SK-N-SH treated with all-trans-retinoic acid at 6 μM for 48 hours (cell line): ENCODE measurements around the gene NCAN.

Experiments
- ATAC-seq: fragments of 200-7000 bp; cut with Tn5 transposase; 3 replicates; pipeline ENCODE4 v1.9.1; 2020; ENCODE audit warnings: mild to moderate bottlenecking, moderate library complexity
- ARNTL ChIP-seq: fragments of 450-650 bp; formaldehyde crosslinking; IDR thresholded peaks from 2 replicates; pipeline ENCODE4 v1.5.0; 2020; ENCODE audit warnings: low read depth, mild to moderate bottlenecking, moderate library complexity, borderline replicate concordance
- BACH2 ChIP-seq: fragments of 250-450 bp; sonication (Bioruptor Pico); IDR thresholded peaks from 2 replicates; pipeline ENCODE4 v1.9.0; 2021; ENCODE audit warnings: mild to moderate bottlenecking, borderline replicate concordance
- CSDC2 ChIP-seq: fragments of 250-450 bp; sonication (Bioruptor Pico); IDR thresholded peaks from 2 replicates; pipeline ENCODE4 v1.5.0; 2020; ENCODE audit warnings: mild to moderate bottlenecking, moderate library complexity
- ESRRG ChIP-seq: fragments of 250-450 bp; sonication (Bioruptor Pico); IDR thresholded peaks from 2 replicates; pipeline ENCODE4 v1.6.1; 2021; ENCODE audit warnings: mild to moderate bottlenecking
- GLIS3 ChIP-seq: fragments of 250-450 bp; sonication (Bioruptor Pico); IDR thresholded peaks from 2 replicates; pipeline ENCODE4 v1.5.0; 2020; ENCODE audit warnings: mild to moderate bottlenecking, moderate library complexity
- ISL1 ChIP-seq: fragments of 250-450 bp; sonication (Bioruptor Pico); IDR thresholded peaks from 2 replicates; pipeline ENCODE4 v2.1.2; 2022; ENCODE audit warnings: mild to moderate bottlenecking, moderate library complexity
- OSR1 ChIP-seq: fragments of 250-450 bp; sonication (Bioruptor Pico); IDR thresholded peaks from 2 replicates; pipeline ENCODE4 v1.8.0; 2022; ENCODE audit warnings: moderate library complexity, mild to moderate bottlenecking, inconsistent platforms
- PPARA ChIP-seq: fragments of 250-450 bp; sonication (Bioruptor Pico); IDR thresholded peaks from 2 replicates; pipeline ENCODE4 v1.5.0; 2020; ENCODE audit warnings: mild to moderate bottlenecking, borderline replicate concordance
- RARB ChIP-seq: fragments of 250-450 bp; sonication (Bioruptor Pico); IDR thresholded peaks from 2 replicates; pipeline ENCODE4 v1.8.0; 2021; ENCODE audit warnings: mild to moderate bottlenecking, moderate library complexity
- SNAI2 ChIP-seq: fragments of 250-450 bp; sonication (Bioruptor Pico); IDR thresholded peaks from 2 replicates; pipeline ENCODE4 v1.5.0; 2020; ENCODE audit warnings: mild to moderate bottlenecking, moderate library complexity
- TCF4 ChIP-seq: fragments of 250-450 bp; sonication (Bioruptor Pico); IDR thresholded peaks from 2 replicates; pipeline ENCODE4 v1.8.0; 2021; ENCODE audit warnings: mild to moderate bottlenecking, moderate library complexity, borderline replicate concordance
- TOX ChIP-seq: fragments of 250-450 bp; sonication (Bioruptor Pico); IDR thresholded peaks from 2 replicates; pipeline ENCODE4 v1.8.0; 2021; ENCODE audit warnings: mild to moderate bottlenecking, moderate library complexity, borderline replicate concordance
- ZC3H10 ChIP-seq: fragments of 250-450 bp; sonication (Bioruptor Pico); IDR thresholded peaks from 2 replicates; pipeline ENCODE4 v1.5.1; 2021; ENCODE audit warnings: mild to moderate bottlenecking, moderate library complexity
- ZFP3 ChIP-seq: fragments of 250-450 bp; sonication (Bioruptor Pico); IDR thresholded peaks from 2 replicates; pipeline ENCODE4 v1.5.0; 2020; ENCODE audit warnings: mild to moderate bottlenecking, moderate library complexity
- ZFP30 ChIP-seq: fragments of 450-650 bp; formaldehyde crosslinking; IDR thresholded peaks from 2 replicates; pipeline ENCODE4 v1.5.0; 2022; ENCODE audit warnings: mild to moderate bottlenecking, moderate library complexity
- ZNF565 ChIP-seq: fragments of 450-650 bp; formaldehyde crosslinking; conservative IDR thresholded peaks from 2 replicates; pipeline ENCODE4 v1.5.0; 2020; ENCODE audit warnings: low read depth, mild to moderate bottlenecking, moderate library complexity
- ZNF70 ChIP-seq: fragments of 450-650 bp; formaldehyde crosslinking; IDR thresholded peaks from 2 replicates; pipeline ENCODE4 v1.5.0; 2020; ENCODE audit warnings: mild to moderate bottlenecking, moderate library complexity
- ZNF8 ChIP-seq: fragments of 450-650 bp; formaldehyde crosslinking; IDR thresholded peaks from 2 replicates; pipeline ENCODE4 v1.5.0; 2020; ENCODE audit warnings: mild to moderate bottlenecking, moderate library complexity
- TF ChIP-seq, protein P1 (sequence below): fragments of 250-450 bp; sonication (Bioruptor Pico); IDR thresholded peaks from 2 replicates; pipeline ENCODE4 v1.5.0; 2020; ENCODE audit warnings: mild to moderate bottlenecking, moderate library complexity
- TF ChIP-seq, protein P2 (sequence below): fragments of 250-450 bp; sonication (Bioruptor Pico); IDR thresholded peaks from 2 replicates; pipeline ENCODE4 v1.5.1; 2021; ENCODE audit warnings: mild to moderate bottlenecking, moderate library complexity
- TF ChIP-seq, protein P3 (sequence below): fragments of 250-450 bp; sonication (Bioruptor Pico); IDR thresholded peaks from 2 replicates; pipeline ENCODE4 v1.8.0; 2021; ENCODE audit warnings: low read depth, mild to moderate bottlenecking, moderate library complexity, borderline replicate concordance
- TF ChIP-seq, protein P4 (sequence below): fragments of 250-450 bp; sonication (Bioruptor Pico); IDR thresholded peaks from 2 replicates; pipeline ENCODE4 v1.5.1; 2020; ENCODE audit warnings: low read depth, mild to moderate bottlenecking, moderate library complexity

NCAN gene

GRCh38 chr19:19271828-19272599, 60.3 kb downstream of the NCAN start (continued):
- TF ChIP-seq, protein P1, sequence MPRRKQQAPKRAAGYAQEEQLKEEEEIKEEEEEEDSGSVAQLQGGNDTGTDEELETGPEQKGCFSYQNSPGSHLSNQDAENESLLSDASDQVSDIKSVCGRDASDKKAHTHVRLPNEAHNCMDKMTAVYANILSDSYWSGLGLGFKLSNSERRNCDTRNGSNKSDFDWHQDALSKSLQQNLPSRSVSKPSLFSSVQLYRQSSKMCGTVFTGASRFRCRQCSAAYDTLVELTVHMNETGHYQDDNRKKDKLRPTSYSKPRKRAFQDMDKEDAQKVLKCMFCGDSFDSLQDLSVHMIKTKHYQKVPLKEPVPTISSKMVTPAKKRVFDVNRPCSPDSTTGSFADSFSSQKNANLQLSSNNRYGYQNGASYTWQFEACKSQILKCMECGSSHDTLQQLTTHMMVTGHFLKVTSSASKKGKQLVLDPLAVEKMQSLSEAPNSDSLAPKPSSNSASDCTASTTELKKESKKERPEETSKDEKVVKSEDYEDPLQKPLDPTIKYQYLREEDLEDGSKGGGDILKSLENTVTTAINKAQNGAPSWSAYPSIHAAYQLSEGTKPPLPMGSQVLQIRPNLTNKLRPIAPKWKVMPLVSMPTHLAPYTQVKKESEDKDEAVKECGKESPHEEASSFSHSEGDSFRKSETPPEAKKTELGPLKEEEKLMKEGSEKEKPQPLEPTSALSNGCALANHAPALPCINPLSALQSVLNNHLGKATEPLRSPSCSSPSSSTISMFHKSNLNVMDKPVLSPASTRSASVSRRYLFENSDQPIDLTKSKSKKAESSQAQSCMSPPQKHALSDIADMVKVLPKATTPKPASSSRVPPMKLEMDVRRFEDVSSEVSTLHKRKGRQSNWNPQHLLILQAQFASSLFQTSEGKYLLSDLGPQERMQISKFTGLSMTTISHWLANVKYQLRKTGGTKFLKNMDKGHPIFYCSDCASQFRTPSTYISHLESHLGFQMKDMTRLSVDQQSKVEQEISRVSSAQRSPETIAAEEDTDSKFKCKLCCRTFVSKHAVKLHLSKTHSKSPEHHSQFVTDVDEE (CRISPR knock-in tag): no peak

GRCh38 chr19:19274146-19274545, 62.4 kb downstream of the NCAN start:
- no peak for ATAC-seq
- TF ChIP-seq OSR1 (CRISPR knock-in tag): no peak
- TF ChIP-seq, protein P2, sequence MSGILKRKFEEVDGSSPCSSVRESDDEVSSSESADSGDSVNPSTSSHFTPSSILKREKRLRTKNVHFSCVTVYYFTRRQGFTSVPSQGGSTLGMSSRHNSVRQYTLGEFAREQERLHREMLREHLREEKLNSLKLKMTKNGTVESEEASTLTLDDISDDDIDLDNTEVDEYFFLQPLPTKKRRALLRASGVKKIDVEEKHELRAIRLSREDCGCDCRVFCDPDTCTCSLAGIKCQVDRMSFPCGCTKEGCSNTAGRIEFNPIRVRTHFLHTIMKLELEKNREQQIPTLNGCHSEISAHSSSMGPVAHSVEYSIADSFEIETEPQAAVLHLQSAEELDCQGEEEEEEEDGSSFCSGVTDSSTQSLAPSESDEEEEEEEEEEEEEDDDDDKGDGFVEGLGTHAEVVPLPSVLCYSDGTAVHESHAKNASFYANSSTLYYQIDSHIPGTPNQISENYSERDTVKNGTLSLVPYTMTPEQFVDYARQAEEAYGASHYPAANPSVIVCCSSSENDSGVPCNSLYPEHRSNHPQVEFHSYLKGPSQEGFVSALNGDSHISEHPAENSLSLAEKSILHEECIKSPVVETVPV (CRISPR knock-in tag): no peak
- TF ChIP-seq TOX (CRISPR knock-in tag): no peak
- TF ChIP-seq RARB (CRISPR knock-in tag): no peak
- TF ChIP-seq ESRRG (CRISPR knock-in tag): no peak
- no peak for TF ChIP-seq BACH2 (CRISPR knock-in tag)
- TF ChIP-seq ZNF8 (CRISPR knock-in tag): no peak
- TF ChIP-seq ZC3H10 (CRISPR knock-in tag): no peak
- TF ChIP-seq GLIS3: no peak
- TF ChIP-seq, protein P3, sequence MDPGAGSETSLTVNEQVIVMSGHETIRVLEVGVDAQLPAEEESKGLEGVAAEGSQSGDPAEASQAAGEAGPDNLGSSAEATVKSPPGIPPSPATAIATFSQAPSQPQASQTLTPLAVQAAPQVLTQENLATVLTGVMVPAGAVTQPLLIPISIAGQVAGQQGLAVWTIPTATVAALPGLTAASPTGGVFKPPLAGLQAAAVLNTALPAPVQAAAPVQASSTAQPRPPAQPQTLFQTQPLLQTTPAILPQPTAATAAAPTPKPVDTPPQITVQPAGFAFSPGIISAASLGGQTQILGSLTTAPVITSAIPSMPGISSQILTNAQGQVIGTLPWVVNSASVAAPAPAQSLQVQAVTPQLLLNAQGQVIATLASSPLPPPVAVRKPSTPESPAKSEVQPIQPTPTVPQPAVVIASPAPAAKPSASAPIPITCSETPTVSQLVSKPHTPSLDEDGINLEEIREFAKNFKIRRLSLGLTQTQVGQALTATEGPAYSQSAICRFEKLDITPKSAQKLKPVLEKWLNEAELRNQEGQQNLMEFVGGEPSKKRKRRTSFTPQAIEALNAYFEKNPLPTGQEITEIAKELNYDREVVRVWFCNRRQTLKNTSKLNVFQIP (CRISPR knock-in tag): no peak
- no peak for TF ChIP-seq ZNF70 (CRISPR knock-in tag)
- TF ChIP-seq ZFP30 (CRISPR knock-in tag): no peak
- no peak for TF ChIP-seq ARNTL (CRISPR knock-in tag)
- TF ChIP-seq TCF4 (CRISPR knock-in tag): no peak
- TF ChIP-seq ISL1 (CRISPR knock-in tag): no peak
- TF ChIP-seq CSDC2 (CRISPR knock-in tag): no peak
- no peak for TF ChIP-seq ZFP3

DNA sequence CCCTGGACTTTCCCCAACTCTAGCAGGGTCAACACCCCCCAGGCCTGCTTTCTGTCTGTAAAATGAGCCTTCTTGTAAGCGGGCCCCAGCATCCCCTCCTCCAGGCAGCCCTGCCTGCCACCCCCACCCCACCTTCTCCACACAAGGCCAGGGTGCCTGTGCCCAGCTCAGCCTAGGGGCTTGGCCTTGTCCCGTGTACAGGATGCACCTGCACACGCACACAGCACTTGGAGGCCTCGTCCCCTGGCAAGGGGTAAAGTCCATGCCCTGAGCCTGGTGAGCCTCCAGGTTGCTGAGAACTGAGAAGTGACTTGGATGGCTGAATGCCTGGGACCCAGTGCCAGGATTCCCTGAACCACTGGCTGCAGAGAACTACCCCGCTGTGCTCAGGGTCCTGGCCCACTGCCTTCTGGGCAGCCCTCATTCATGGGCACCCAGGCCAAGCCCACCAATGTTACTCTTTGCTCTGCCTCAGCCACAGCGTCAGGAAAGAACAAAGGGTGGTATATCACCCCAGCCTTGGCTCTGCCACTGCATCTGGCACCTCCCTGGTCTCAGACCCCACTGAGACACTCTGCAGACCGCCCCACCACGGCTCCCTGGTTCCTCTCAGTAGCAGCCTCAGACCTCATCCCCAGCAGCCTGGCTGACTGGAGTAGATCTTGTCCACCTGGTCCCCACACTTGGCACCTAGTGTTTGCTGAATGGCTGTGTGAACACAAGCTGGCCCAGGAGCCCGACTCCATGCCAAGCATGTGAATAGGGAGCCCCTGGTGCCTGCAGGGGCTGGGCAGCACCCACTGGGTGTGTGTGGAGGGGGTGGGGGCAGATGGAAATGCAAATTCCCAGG, 63.2 kb downstream of the NCAN start:
- TF ChIP-seq CSDC2 (CRISPR knock-in tag): no peak
- TF ChIP-seq, protein P4, sequence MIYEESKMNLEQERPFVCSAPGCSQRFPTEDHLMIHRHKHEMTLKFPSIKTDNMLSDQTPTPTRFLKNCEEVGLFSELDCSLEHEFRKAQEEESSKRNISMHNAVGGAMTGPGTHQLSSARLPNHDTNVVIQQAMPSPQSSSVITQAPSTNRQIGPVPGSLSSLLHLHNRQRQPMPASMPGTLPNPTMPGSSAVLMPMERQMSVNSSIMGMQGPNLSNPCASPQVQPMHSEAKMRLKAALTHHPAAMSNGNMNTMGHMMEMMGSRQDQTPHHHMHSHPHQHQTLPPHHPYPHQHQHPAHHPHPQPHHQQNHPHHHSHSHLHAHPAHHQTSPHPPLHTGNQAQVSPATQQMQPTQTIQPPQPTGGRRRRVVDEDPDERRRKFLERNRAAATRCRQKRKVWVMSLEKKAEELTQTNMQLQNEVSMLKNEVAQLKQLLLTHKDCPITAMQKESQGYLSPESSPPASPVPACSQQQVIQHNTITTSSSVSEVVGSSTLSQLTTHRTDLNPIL (CRISPR knock-in tag): no peak
- TF ChIP-seq BACH2 (CRISPR knock-in tag): no peak
- TF ChIP-seq ZNF8 (CRISPR knock-in tag): no peak
- TF ChIP-seq OSR1 (CRISPR knock-in tag): no peak
- TF ChIP-seq ZNF70 (CRISPR knock-in tag): no peak
- TF ChIP-seq, protein P1 (CRISPR knock-in tag): no peak
- TF ChIP-seq ZNF565 (CRISPR knock-in tag): no peak
- no peak for TF ChIP-seq GLIS3
- TF ChIP-seq PPARA (CRISPR knock-in tag): no peak
- TF ChIP-seq SNAI2 (CRISPR knock-in tag): no peak
- TF ChIP-seq, protein P2 (CRISPR knock-in tag): no peak
- TF ChIP-seq, protein P3 (CRISPR knock-in tag): no peak
- no peak for TF ChIP-seq ZFP30 (CRISPR knock-in tag)
- no peak for TF ChIP-seq ISL1 (CRISPR knock-in tag)
- TF ChIP-seq, all 23 proteins: peak for 0
- ATAC-seq: no peak
